GM23338 (cell line): Measurements from ENCODE around the gene SEC22A.

Source experiments
- CREB1 ChIP-seq: fragments of 250-450 bp; sonication (Bioruptor Pico); IDR thresholded peaks from 2 replicates; pipeline ENCODE4 v1.5.0; 2020; ENCODE audit warnings: low read depth, mild to moderate bottlenecking, moderate library complexity
- EZH2 ChIP-seq: fragments of 200-600 bp; sonication (generic); IDR thresholded peaks from one replicate; pipeline ENCODE4 v1.8.0; 2017; ENCODE audit warnings: antibody characterized with exemption, mild to moderate bottlenecking, low read depth; ENCODE audit not compliant: unreplicated experiment
- EZH2phosphoT487 ChIP-seq: fragments of 200-600 bp; sonication (generic); IDR thresholded peaks from one replicate; pipeline ENCODE4 v1.8.1; 2018; ENCODE audit warnings: antibody characterized with exemption; ENCODE audit not compliant: unreplicated experiment
- NANOG ChIP-seq: IDR thresholded peaks from 2 replicates; pipeline ENCODE4 v1.6.1; 2016; ENCODE audit warnings: antibody characterized with exemption, borderline replicate concordance
- POLR2AphosphoS5 ChIP-seq: IDR thresholded peaks from 2 replicates; pipeline ENCODE4 v1.6.1; 2016; ENCODE audit warnings: antibody characterized with exemption, low read depth
- TF ChIP-seq, protein P1 (sequence below), 2 experiments: fragments of 200-600 bp in 1 of 2; sonication (generic) in 1 of 2; conservative IDR thresholded peaks; 2 replicates each; pipeline versions ENCODE4 v1.5.1 to v1.6.1; 2016 to 2017; ENCODE audit warnings: antibody characterized with exemption in 2 of 2, low read depth in 2 of 2, mild to moderate bottlenecking in 2 of 2, moderate library complexity in 1 of 2
- TF ChIP-seq, protein P2 (sequence below): IDR thresholded peaks from one replicate; pipeline ENCODE4 v1.6.1; 2018; ENCODE audit warnings: antibody characterized with exemption; ENCODE audit not compliant: unreplicated experiment

DNA sequence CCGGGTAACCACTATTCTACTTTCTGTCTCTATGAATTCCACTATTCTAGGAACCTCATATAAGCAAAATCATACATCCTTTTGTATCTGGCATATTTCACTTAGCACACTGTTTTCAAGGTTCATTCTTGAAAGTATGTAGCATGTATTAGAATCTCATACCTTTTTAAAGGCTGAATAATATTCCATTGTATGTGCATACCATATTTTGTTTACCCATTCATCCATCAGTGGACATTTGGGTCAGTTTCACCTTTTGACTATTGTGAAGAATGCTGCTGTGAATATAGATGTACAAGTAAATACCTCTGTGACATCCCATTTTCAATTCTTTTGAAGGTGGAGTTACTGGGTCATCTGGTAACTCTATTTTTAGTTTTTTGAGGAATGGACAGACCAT is 36.6 kb upstream of the SEC22A start:
- TF ChIP-seq, protein P1, sequence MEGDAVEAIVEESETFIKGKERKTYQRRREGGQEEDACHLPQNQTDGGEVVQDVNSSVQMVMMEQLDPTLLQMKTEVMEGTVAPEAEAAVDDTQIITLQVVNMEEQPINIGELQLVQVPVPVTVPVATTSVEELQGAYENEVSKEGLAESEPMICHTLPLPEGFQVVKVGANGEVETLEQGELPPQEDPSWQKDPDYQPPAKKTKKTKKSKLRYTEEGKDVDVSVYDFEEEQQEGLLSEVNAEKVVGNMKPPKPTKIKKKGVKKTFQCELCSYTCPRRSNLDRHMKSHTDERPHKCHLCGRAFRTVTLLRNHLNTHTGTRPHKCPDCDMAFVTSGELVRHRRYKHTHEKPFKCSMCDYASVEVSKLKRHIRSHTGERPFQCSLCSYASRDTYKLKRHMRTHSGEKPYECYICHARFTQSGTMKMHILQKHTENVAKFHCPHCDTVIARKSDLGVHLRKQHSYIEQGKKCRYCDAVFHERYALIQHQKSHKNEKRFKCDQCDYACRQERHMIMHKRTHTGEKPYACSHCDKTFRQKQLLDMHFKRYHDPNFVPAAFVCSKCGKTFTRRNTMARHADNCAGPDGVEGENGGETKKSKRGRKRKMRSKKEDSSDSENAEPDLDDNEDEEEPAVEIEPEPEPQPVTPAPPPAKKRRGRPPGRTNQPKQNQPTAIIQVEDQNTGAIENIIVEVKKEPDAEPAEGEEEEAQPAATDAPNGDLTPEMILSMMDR (conservative IDR thresholded peaks at IDR 0.05; ENCODE audit: low read depth in 2 of 2), result no peak
- TF ChIP-seq, protein P2, sequence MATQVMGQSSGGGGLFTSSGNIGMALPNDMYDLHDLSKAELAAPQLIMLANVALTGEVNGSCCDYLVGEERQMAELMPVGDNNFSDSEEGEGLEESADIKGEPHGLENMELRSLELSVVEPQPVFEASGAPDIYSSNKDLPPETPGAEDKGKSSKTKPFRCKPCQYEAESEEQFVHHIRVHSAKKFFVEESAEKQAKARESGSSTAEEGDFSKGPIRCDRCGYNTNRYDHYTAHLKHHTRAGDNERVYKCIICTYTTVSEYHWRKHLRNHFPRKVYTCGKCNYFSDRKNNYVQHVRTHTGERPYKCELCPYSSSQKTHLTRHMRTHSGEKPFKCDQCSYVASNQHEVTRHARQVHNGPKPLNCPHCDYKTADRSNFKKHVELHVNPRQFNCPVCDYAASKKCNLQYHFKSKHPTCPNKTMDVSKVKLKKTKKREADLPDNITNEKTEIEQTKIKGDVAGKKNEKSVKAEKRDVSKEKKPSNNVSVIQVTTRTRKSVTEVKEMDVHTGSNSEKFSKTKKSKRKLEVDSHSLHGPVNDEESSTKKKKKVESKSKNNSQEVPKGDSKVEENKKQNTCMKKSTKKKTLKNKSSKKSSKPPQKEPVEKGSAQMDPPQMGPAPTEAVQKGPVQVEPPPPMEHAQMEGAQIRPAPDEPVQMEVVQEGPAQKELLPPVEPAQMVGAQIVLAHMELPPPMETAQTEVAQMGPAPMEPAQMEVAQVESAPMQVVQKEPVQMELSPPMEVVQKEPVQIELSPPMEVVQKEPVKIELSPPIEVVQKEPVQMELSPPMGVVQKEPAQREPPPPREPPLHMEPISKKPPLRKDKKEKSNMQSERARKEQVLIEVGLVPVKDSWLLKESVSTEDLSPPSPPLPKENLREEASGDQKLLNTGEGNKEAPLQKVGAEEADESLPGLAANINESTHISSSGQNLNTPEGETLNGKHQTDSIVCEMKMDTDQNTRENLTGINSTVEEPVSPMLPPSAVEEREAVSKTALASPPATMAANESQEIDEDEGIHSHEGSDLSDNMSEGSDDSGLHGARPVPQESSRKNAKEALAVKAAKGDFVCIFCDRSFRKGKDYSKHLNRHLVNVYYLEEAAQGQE, result no peak
- TF ChIP-seq POLR2AphosphoS5 (no peak), NANOG (no peak), EZH2 (no peak), EZH2phosphoT487 (no peak), CREB1 (no peak)
